Breast epithelium (tissue), 3 donors: ENCODE data around the gene SDS.

Experiments
- POLR2A ChIP-seq: fragments of 450-650 bp; IDR thresholded peaks from one replicate; pipeline ENCODE4 v1.6.1; 2016; ENCODE audit warnings: antibody characterized with exemption, mild to moderate bottlenecking, moderate library complexity
- POLR2AphosphoS5 ChIP-seq, 3 donors: sonication (generic); formaldehyde crosslinking; IDR thresholded peaks; one replicate each; pipeline ENCODE4 v1.6.1; 2017; ENCODE audit warnings: antibody characterized with exemption in 3 of 3
- TF ChIP-seq, protein P1 (sequence below), 3 donors: fragments of 450-650 bp; IDR thresholded peaks; one replicate each; pipeline ENCODE4 v1.5.1; 2016 to 2017; ENCODE audit warnings: antibody characterized with exemption in 3 of 3, mild to moderate bottlenecking in 3 of 3, moderate library complexity in 3 of 3

DNA sequence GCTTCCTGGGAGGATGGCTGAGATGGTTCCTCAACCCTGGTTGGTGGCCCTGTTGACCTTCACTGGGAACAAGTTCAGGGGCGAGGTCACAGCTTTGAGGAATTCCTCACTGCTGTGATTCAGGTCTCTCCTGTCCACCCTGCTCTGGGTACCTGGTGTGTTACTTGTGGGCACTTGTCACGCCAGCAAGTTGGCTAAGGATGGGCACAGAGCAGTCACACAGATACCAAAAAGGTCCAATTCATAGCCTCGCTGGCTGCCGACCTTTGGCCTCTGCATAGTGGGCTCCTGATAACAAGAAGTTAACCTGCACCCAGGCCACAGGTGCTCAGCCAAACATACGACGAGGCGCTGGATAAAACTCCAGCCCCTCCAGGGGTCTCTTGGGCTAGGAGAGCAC is 11.2 kb downstream of the SDS start:
- TF ChIP-seq POLR2A (no peak), POLR2AphosphoS5 (IDR thresholded peaks at IDR 0.05) (no peak)
- TF ChIP-seq, protein P1, sequence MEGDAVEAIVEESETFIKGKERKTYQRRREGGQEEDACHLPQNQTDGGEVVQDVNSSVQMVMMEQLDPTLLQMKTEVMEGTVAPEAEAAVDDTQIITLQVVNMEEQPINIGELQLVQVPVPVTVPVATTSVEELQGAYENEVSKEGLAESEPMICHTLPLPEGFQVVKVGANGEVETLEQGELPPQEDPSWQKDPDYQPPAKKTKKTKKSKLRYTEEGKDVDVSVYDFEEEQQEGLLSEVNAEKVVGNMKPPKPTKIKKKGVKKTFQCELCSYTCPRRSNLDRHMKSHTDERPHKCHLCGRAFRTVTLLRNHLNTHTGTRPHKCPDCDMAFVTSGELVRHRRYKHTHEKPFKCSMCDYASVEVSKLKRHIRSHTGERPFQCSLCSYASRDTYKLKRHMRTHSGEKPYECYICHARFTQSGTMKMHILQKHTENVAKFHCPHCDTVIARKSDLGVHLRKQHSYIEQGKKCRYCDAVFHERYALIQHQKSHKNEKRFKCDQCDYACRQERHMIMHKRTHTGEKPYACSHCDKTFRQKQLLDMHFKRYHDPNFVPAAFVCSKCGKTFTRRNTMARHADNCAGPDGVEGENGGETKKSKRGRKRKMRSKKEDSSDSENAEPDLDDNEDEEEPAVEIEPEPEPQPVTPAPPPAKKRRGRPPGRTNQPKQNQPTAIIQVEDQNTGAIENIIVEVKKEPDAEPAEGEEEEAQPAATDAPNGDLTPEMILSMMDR (IDR thresholded peaks at IDR 0.05) = no peak
